NK-92 (cell line): Measurements from ENCODE around the gene OMG.
"Not testable (repeated sequence)": the region's sequence is repeated elsewhere in the genome, so short reads cannot be mapped to it uniquely, and the experiment has no call there.

Source experiments
- DNase-seq: peaks from one replicate; lab custom pipeline; 2025; ENCODE audit not compliant: unreplicated experiment; lab: John Stamatoyannopoulos, UW

OMG gene

GRCh38 chr17:31297090-31297489 lies at the start of gene OMG:
Gene OMG, minus strand, starts transcription at chr17:31297239. Its CDS starts 908 bp downstream, at chr17:31296331.
- no peak for DNase-seq

- not testable (repeated sequence) for DNase-seq
These were observed 48.2 kb upstream of the OMG start for GRCh38 chr17:31345191-31345747.

GRCh38 chr17:31339906-31340661 lies 43.0 kb upstream of the OMG start:
- DNase-seq: no peak

- DNase-seq: no peak
These were observed 32.2 kb upstream of the OMG start for GRCh38 chr17:31329221-31329620.

- DNase-seq: no peak
These were observed 31.1 kb upstream of the OMG start for GRCh38 chr17:31328160-31328535.

- no peak for DNase-seq
These were observed 30.6 kb upstream of the OMG start for GRCh38 chr17:31327534-31328159.

- no peak for DNase-seq
These were observed 26.5 kb upstream of the OMG start for GRCh38 chr17:31323551-31323950.

GRCh38 chr17:31321966-31322365 lies 24.9 kb upstream of the OMG start:
- DNase-seq: no peak

GRCh38 chr17:31321481-31321880 lies 24.4 kb upstream of the OMG start, which contains the start of gene EVI2A:
Gene EVI2A, minus strand, starts transcription at chr17:31321622. Its CDS starts 2,609 bp downstream, at chr17:31319013.
- DNase-seq: no peak

GRCh38 chr17:31320791-31321190 lies 23.8 kb upstream of the OMG start:
- no peak for DNase-seq

GRCh38 chr17:31320241-31320640 lies 23.2 kb upstream of the OMG start:
- DNase-seq: no peak

GRCh38 chr17:31318851-31319661 lies 22.0 kb upstream of the OMG start:
- DNase-seq: no peak

GRCh38 chr17:31318298-31318801 lies 21.3 kb upstream of the OMG start:
- DNase-seq: no peak

- no peak for DNase-seq
These were observed 17.7 kb upstream of the OMG start for GRCh38 chr17:31314782-31315100.

GRCh38 chr17:31313982-31314781 lies 17.1 kb upstream of the OMG start, which contains the start of gene EVI2B:
Gene EVI2B, minus strand, starts transcription at chr17:31314054. Its CDS starts 8,445 bp downstream, at chr17:31305609.
- no peak for DNase-seq

- DNase-seq: not testable (repeated sequence)
These were observed 15.2 kb upstream of the OMG start for GRCh38 chr17:31312223-31312622.

- no peak for DNase-seq
These were observed 14.5 kb upstream of the OMG start for GRCh38 chr17:31311526-31311925.

- no peak for DNase-seq
These were observed 13.8 kb upstream of the OMG start for GRCh38 chr17:31310886-31311285.

GRCh38 chr17:31310260-31310659 lies 13.2 kb upstream of the OMG start:
- DNase-seq: no peak

- DNase-seq: no peak
These were observed 12.5 kb upstream of the OMG start for GRCh38 chr17:31309556-31309955.
